Measurements from ENCODE around the gene ACP6. TPM values are rescaled to one million over a fixed set of nuclear protein-coding genes. Genes with fewer than 3 reads are reported as not detected.
A peak's percentile ranks its signal among the peaks of the same experiment; 100 is the strongest.
"Not testable (repeated sequence)": the region's sequence is repeated elsewhere in the genome, so short reads cannot be mapped to it uniquely, and the experiment has no call there.

Gene ACP6
- 2.6 and 5.9 TPM in 2 replicates for total RNA-seq

DNA sequence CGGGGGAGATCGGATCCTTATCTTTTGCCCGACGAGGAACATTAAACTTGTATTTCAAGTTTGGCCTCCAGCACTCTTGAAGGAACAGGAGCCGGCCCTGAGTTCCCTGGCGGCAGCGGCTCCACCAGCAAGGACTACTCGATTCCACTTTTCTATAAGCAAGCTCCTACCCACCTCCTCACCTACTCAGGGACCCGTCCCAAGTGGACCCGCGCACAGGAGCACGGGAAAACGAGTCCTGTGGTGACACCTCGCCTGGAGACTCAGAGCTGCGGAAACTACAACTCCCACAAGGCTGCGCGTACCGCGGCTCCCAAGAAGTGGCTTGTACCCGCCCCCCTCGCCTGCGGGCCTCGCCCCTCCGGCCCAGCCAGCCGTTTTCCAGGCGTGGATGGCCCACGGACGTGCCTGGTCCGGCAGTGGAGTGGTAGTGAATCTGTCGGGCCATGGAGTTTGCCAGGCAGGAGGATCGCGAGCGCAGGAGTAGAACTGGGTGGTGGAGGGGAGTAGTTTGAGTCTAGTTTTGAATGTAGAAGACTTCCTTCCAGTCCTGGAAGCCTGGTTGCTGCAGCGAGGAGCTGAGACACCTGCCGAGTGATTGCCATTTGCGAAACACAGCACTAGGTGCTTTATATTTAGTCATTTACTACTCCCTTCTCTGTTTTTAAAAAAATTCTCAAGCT, at the start of gene ACP6:
ACP6 (minus strand) TSS at position 206 of the 683 bp plus-strand sequence. CDS start 476 bp downstream, outside the sequence.
- peak; percentile 83 for DNase-seq (ENCODE audit: low read depth, low spot score)

DNA sequence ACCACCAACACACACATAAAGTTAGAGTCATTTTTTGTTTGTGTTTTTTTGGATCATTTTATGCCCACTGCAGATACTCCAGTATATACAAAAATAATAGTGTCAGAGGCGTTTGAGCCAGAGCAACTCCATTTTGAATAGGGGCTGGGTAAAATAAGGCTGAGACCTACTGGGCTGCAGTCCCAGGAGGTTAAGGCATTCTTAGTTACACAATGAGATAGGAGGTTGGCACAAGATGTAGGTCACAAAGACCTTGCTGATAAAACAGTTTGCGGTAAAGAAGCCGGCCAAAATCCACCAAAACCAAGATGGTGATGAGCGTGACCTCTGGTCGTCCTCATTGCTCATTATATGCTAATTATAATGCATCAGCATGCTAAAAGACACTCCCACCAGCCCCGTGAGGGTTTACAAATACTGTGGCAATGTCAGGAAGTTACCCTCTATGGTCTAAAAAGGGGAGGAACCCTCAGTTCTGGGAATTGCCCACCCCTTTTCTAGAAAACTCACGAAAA, 49.4 kb upstream of the ACP6 start:
- no peak for DNase-seq (ENCODE audit: low read depth, low spot score)

GRCh38 chr1:147719029-147719698, 48.8 kb upstream of the ACP6 start:
- DNase-seq (ENCODE audit: low read depth, low spot score): no peak

- no peak for DNase-seq (ENCODE audit: low read depth, low spot score)
Measured at GRCh38 chr1:147717706-147718097, 47.4 kb upstream of the ACP6 start.

GRCh38 chr1:147717051-147717705, 46.9 kb upstream of the ACP6 start:
- no peak for DNase-seq (ENCODE audit: low read depth, low spot score)

DNA sequence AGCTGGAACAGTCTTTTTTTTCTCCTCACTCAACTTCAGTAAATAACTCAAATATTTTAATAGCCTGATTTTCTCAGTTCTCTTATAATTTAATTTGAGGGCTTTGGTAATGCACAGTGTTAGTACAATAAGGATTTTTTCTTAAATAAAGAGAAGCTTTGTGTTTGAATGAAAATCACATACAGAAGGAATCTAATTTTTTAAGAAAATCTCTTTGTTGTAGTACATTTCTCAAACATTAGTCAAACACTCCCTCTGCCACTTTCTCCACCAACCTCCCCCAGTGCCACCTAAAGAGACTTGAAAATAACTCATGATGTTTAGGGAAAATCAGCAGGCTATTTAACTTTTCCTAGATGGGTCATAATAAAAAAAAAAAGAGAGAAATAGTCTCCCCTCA, 42.3 kb upstream of the ACP6 start:
- DNase-seq (ENCODE audit: low read depth, low spot score): no peak

DNA sequence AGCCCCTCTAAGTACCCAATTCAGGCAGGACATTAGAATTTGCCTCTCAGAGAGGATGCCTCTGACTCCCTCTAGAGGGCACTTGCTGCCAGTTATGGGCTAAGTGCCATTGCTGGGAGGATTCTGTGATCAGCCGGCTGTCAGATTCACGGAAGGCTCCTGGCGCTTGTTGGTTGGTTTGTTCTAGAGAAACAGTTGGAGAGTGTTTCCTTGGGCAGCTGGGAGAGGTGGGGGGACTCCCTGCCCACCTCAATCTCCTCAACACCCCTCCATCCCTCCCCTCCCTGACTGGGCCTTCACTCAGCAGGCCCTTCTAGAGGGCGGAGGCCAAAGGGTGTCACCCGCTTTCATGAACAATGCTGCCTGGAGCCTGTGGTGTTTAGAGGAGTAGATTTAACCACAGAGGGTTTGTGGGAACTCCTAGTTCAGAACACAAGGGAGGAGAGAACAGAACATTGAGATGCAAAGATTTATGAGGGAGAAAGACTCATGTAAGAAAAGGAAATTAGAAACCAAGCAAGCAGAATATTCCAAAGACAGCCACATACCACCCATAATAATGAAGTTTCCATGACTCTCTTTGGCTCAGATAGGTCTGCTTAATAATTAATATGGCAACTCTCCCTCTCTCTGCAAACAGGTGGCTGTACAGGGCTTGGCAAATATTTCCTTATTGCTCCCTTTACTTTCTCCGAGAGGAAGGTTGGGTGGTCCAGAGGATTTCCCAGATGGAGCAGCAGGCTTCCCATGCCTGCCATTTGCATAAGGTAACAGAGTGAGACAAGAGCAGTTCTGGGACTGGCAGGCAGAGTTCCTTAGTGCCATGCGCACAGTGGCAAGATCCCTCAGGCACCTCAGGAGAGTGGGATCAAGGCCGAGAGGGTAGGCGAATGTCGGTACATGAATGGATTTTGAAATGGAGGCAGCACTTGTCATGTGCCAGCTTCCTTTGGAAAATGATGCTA, 30.0 kb upstream of the ACP6 start:
- DNase-seq (ENCODE audit: low read depth, low spot score): no peak

GRCh38 chr1:147699686-147700041, 29.3 kb upstream of the ACP6 start:
- DNase-seq (ENCODE audit: low read depth, low spot score): no peak

DNA sequence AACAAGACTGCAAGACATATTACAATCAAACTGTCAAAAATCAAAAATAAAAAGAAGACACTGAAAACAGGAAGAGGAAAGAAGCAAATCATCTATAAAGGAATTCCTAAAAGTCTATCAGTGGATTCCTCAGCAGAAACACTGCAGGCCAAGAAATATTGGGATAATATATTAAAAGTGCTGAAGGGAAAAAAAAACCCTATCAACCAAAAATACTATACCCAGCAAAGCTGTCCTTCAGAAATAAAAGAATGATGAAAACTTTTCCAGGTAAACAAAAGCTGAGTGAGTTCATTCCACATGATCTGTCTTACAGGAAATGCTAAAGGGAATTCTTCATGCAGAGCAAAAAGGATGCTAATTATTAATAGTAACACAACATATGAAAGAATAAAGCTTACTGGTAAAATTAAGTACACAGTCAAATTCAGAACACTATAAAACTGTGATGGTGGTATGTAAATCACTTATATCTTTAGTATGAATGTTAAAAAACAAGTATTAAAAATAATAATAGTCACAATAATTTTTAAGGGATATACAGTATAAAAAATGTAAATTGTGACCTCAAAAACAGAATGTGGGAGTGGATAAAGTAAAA, 12.9 kb upstream of the ACP6 start:
- no peak for DNase-seq (ENCODE audit: low read depth, low spot score)

GRCh38 chr1:147680608-147681235, 10.4 kb upstream of the ACP6 start:
- DNase-seq (ENCODE audit: low read depth, low spot score): not testable (repeated sequence)

DNA sequence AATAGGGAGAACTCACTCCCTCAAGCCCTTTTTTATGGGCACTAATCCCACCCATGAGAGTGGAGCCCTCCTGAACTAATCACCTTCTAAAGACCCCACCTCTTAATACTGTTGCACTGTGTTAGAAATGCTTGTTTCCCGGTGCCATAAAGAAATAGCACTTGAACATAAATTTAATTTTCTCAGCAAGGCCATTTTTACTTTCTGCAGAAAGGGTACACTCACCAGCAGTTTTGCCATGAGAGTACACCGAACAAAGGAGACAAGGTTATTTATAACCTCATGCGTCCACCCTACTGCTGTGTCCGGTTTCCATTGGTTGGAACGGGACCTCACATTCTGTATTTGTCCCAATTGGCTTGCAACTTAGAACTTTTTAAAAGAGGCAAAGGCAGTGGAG, 7.4 kb upstream of the ACP6 start:
- not testable (repeated sequence) for DNase-seq (ENCODE audit: low read depth, low spot score)

DNA sequence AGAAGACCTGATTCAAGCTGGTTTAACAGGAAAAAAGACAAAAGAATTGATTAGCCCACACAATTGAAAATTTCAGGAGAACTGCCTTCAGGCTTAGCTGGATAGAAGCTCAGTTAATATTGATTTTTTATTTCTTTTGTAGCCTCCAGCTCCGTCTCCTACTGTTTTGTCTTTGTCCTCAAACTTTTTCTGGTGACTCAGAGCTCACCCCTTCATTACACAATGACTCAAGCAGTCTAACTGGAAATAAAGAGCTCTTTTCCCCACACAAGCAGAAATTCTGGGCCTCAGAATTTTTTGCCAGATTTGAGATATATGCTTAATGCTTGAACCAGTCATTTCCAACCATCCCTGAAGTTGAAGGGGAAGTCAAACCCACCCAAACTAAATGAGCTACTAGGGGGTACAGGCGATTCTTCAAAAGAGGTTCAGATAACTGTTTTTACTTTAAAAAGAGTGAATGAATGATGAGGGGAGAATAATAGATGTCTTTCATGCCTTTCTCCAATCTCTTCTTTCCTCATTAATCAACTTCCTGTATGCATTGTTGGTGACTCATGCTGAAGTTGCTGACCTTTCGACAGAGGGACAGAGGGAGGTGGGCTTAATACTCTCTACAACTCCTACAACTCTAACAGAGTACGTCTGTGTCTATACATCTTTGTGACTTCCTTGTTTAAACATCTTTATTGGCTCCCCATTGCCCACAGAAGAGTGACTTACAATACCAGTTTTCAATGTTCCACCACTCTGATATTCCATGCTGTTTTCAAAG, 6.2 kb upstream of the ACP6 start:
- no peak for DNase-seq (ENCODE audit: low read depth, low spot score)

- DNase-seq (ENCODE audit: low read depth, low spot score): no peak
Measured at GRCh38 chr1:147673816-147674215, 3.5 kb upstream of the ACP6 start.

DNA sequence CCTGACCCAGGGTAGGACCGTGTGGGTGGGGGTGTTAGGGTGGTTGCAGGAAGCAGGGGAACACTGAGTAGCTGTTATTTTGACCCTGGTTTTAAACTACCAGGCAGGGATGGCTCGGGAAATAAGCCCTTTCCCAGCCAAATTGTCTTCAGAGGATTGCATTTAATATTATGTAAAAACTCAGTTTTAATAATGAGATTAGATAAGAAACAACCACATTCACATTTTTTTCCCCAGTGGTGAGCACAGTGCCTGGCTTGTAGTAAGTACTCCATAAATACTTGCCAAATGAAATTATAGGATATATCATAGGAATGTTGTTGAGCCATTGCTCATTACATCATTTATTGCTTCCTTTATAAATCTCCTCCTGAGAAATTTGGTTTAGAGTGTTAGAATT, 3.1 kb upstream of the ACP6 start:
- DNase-seq (ENCODE audit: low read depth, low spot score): no peak

- no peak for DNase-seq (ENCODE audit: low read depth, low spot score)
Measured at GRCh38 chr1:147669469-147670318, 630 bp downstream of the ACP6 start.

GRCh38 chr1:147665521-147665920, 4.8 kb downstream of the ACP6 start:
- no peak for DNase-seq (ENCODE audit: low read depth, low spot score)

- no peak for DNase-seq (ENCODE audit: low read depth, low spot score)
Measured at GRCh38 chr1:147664206-147664605, 6.1 kb downstream of the ACP6 start.

- no peak for DNase-seq (ENCODE audit: low read depth, low spot score)
Measured at GRCh38 chr1:147654511-147654910, 15.8 kb downstream of the ACP6 start.

DNA sequence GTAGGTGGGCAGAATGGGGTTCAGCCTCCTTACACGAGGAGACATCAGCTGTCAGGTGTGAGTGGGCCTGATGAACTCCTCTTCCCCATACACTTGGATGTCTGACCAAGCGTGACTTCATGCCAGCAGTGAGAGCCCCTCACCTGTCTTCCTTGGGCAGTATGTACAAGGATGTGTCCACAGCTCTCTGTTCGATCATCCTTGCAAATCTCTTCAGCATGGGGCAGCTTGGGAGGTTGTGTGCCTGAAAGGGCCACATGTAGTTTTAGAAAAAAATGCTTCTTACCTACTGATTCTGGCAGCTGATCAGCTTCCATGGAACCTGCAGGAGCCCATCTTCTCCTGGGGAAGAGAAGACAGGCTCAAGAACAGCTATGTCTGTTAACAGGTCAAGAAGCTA, 18.0 kb downstream of the ACP6 start:
- DNase-seq (ENCODE audit: low read depth, low spot score): no peak

All from pulmonary artery endothelial cell (primary cell).